Testis (tissue), 3 donors: ENCODE results near the gene ALDH8A1. TPM values are rescaled to one million over a fixed set of nuclear protein-coding genes. Genes with fewer than 3 reads are reported as not detected.

Experiments used
- DNase-seq: peaks from one replicate; pipeline ENCODE4 v3.0.0-alpha.2; 2019
- H3K27ac ChIP-seq, 2 donors: fragments of 200-600 bp; sonication (generic); one replicate each; pipeline ENCODE4 v1.5.1; 2019
- H3K27me3 ChIP-seq: fragments of 200-600 bp; sonication (generic); one replicate; pipeline ENCODE4 v1.5.1; 2019
- H3K36me3 ChIP-seq: fragments of 200-600 bp; sonication (generic); one replicate; pipeline ENCODE4 v1.5.1; 2017; ENCODE audit warnings: low read depth; ENCODE audit errors: missing control alignments
- H3K4me1 ChIP-seq: fragments of 200-600 bp; sonication (generic); one replicate; pipeline ENCODE4 v1.5.1; 2019
- H3K4me3 ChIP-seq, 2 donors: fragments of 200-600 bp; sonication (generic); one replicate each; pipeline ENCODE4 v1.5.1; 2017 to 2019
- H3K9me3 ChIP-seq: fragments of 200-600 bp; sonication (generic); one replicate; pipeline ENCODE4 v1.5.1; 2017
- CTCF ChIP-seq, 3 experiments: fragments of 450-650 bp in 2 of 3; fragments of 200-600 bp in 1 of 3; sonication (generic) in 1 of 3; IDR thresholded peaks; one replicate each; pipeline ENCODE4 v1.5.1; 2016 to 2019; ENCODE audit warnings: antibody characterized with exemption in 3 of 3, mild to moderate bottlenecking in 2 of 3, moderate library complexity in 1 of 3
- POLR2A ChIP-seq: fragments of 450-650 bp; IDR thresholded peaks from one replicate; pipeline ENCODE4 v1.6.1; 2017; ENCODE audit warnings: antibody characterized with exemption, mild to moderate bottlenecking, moderate library complexity
- WGBS, 2 donors: methylation state at CpG; one replicate each; pipeline ENCODE4 v1.1.5; 2018; 5-methylcytosine and 5-hydroxymethylcytosine counted together
- intact Hi-C: fragments of 100-400 bp; cut with DNase I; formaldehyde crosslinking; loops from one replicate; pipeline ENCODE4 v1.15.1; 2023; ENCODE audit warnings: low total_unique reads
- polyA plus RNA-seq: library from polyadenylated mRNA; stranded (reverse); fragments of 350-450 nt; fragmentation: Illumina TruSeq; extraction: RNeasy Lipid Tissue Mini Kit (QIAGEN cat#74804); gene quantifications from one replicate; pipeline ENCODE4 v1.2.3, GENCODE V29; 2014; ENCODE audit warnings: low read depth, low replicate concordance; ENCODE audit not compliant: insufficient read depth
- total RNA-seq, 2 donors: library from RNA; depleted of rRNA; stranded (reverse); fragments of >200 nt; gene quantifications; one replicate each; pipeline ENCODE4 v1.2.3, GENCODE V29; 2016

Gene ALDH8A1
- total and polyA plus RNA-seq, 3 donors from 2014 or later: 0.38 to 4.9 (median 0.87) TPM

GRCh38 chr6:134982161-134982560, 32.3 kb upstream of the ALDH8A1 start:
- H3K4me1 ChIP-seq: no peaks in the 10 kb centered on the region
- 77 to 84% methylated on average over 3 of the region's 3 CpGs for WGBS, 2 donors
- TF ChIP-seq POLR2A: no peak
- TF ChIP-seq CTCF (IDR thresholded peaks at IDR 0.05): no peak
- DNase-seq: no peak
- intact Hi-C loops: no loop called here
- H3K4me3 ChIP-seq: no peak overlapping the region
- no peak overlapping the region for H3K27ac ChIP-seq
- H3K27me3 ChIP-seq: no peaks in the 10 kb centered on the region
- no peaks in the 10 kb centered on the region for H3K9me3 ChIP-seq
- H3K36me3 ChIP-seq: no peaks in the 10 kb centered on the region

- intact Hi-C loops: no loop called here
- no peak for DNase-seq
- Histone ChIP-seq H3K4me1 (no peaks in the 10 kb centered on the region), H3K27me3 (no peaks in the 10 kb centered on the region), H3K36me3 (no peaks in the 10 kb centered on the region), H3K27ac (no peak overlapping the region), H3K9me3 (no peaks in the 10 kb centered on the region), H3K4me3 (no peak overlapping the region)
- TF ChIP-seq POLR2A: no peak
- TF ChIP-seq CTCF (IDR thresholded peaks at IDR 0.05): no peak
- WGBS, 2 donors: 20 to 22% methylated on average over 1 of the region's 1 CpG
Observed at GRCh38 chr6:134980846-134981245, 30.9 kb upstream of the ALDH8A1 start.

DNA sequence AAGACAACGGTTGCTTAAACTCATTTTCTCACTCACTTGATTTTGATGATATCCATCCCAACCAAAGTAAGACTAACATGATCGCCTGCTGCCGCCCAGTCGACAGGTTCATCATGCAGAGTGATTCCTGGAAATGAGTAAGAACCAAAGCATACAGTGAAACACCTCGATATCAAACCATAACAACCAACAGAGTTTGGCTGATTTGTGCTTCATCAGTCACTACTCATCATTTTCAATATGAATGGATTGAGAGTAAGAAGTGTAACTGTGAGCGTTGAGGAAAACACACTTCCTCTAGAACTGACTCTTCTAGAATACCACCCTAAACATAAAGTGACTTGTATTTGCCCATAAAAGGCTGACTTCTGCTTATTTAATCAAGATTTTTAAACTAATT, 29.2 kb upstream of the ALDH8A1 start:
- H3K27me3 ChIP-seq: no peaks in the 10 kb centered on the region
- TF ChIP-seq POLR2A (no peak), CTCF (IDR thresholded peaks at IDR 0.05) (no peak)
- DNase-seq: no peak
- H3K9me3 ChIP-seq: no peaks in the 10 kb centered on the region
- intact Hi-C loops: no loop called here
- 95 to 97% methylated on average over 6 of the region's 6 CpGs for WGBS, 2 donors
- no peaks in the 10 kb centered on the region for H3K36me3 ChIP-seq
- H3K4me3 ChIP-seq: no peak overlapping the region
- no peak overlapping the region for H3K27ac ChIP-seq
- no peaks in the 10 kb centered on the region for H3K4me1 ChIP-seq

DNA sequence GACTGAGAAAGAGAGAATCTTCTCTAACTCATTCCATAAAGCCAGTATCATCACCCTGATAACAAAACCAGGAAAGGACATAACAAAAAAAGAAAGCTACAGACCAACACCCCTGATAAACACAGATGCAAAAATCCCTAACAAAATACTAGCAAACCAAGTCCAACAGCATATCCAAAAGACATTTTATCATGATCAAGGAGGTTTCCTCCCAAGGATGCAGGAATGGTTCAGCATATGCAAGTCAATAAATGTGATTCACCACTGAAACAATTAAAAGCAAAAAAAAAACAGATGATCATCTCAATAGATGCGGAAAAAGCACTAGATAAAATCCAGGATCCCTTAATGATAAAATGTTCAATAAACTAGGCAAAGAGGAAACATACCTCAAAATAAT, 24.5 kb upstream of the ALDH8A1 start:
- TF ChIP-seq POLR2A (no peak), CTCF (IDR thresholded peaks at IDR 0.05) (no peak)
- WGBS, 2 donors: 92 to 93% methylated on average over 1 of the region's 1 CpG
- no peaks in the 10 kb centered on the region for H3K27me3 ChIP-seq

DNA sequence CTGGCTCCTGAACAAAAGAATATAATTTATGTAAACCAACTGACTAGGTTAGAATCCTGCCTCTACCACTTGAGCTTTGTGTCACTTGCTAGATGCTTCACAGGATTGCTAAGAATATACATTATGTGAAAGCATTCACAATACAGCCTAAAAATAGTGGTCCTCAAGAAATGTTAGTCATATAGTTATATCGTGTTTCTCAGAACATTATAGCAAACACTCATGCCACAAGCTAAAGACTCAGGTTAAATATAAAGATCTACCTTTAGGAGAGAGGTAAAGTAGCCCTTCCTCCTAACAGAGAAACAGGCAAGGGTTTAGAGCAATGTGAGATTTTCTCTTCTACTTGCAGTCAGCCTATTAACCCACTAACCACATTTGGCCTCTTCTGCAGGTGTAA, 17.8 kb upstream of the ALDH8A1 start:
- TF ChIP-seq POLR2A: no peak
- TF ChIP-seq CTCF (IDR thresholded peaks at IDR 0.05): no peak
- H3K27me3 ChIP-seq: no peaks in the 10 kb centered on the region
- 97 to 100% methylated on average over 1 of the region's 1 CpG for WGBS, 2 donors
- H3K9me3 ChIP-seq: no peaks in the 10 kb centered on the region
- no peaks in the 10 kb centered on the region for H3K4me1 ChIP-seq
- H3K27ac ChIP-seq: no peak overlapping the region
- no peaks in the 10 kb centered on the region for H3K36me3 ChIP-seq
- H3K4me3 ChIP-seq: no peak overlapping the region
- DNase-seq: no peak
- intact Hi-C loops: no loop called here

More for the DNA sequence above, 24.5 kb upstream of the ALDH8A1 start:
- H3K4me3 ChIP-seq: no peak overlapping the region
- intact Hi-C loops: no loop called here
- no peak overlapping the region for H3K27ac ChIP-seq
- H3K9me3 ChIP-seq: no peaks in the 10 kb centered on the region
- no peak for DNase-seq
- no peaks in the 10 kb centered on the region for H3K4me1 ChIP-seq
- H3K36me3 ChIP-seq: no peaks in the 10 kb centered on the region
